Measurements from ENCODE around the gene SLC25A20.
"Not testable (repeated sequence)": the region's sequence is repeated elsewhere in the genome, so short reads cannot be mapped to it uniquely, and the experiment has no call there.

The SLC25A20 gene

GRCh38 chr3:48845170-48845569 is 53.5 kb downstream of the SLC25A20 start:
- DNase-seq, result peak; percentile 0

- no peak for DNase-seq
These were observed 61.5 kb downstream of the SLC25A20 start for GRCh38 chr3:48837163-48837562.

GRCh38 chr3:48835650-48836366 is 62.9 kb downstream of the SLC25A20 start:
- no peak for DNase-seq

GRCh38 chr3:48832684-48833083 is 66.0 kb downstream of the SLC25A20 start:
- no peak for DNase-seq

GRCh38 chr3:48830715-48831114 is 68.0 kb downstream of the SLC25A20 start:
- DNase-seq, result no peak

- DNase-seq, result not testable (repeated sequence)
These were observed 69.2 kb downstream of the SLC25A20 start for GRCh38 chr3:48829525-48829924.

GRCh38 chr3:48827874-48828273 is 70.8 kb downstream of the SLC25A20 start:
- DNase-seq, result not testable (repeated sequence)

- no peak for DNase-seq
These were observed 72.2 kb downstream of the SLC25A20 start for GRCh38 chr3:48826451-48826850.

GRCh38 chr3:48820612-48821324 is 77.9 kb downstream of the SLC25A20 start:
- no peak for DNase-seq

- DNase-seq, result no peak
These were observed 79.2 kb downstream of the SLC25A20 start for GRCh38 chr3:48819234-48820221.

- no peak for DNase-seq
These were observed 87.2 kb downstream of the SLC25A20 start for GRCh38 chr3:48811524-48811923.

All from DMS79 (cell line).